Gastrocnemius medialis (tissue), 4 donors: ENCODE data around the gene IFI6.

Source experiments
- CTCF ChIP-seq, 5 experiments: fragments of 450-650 bp in 3 of 5; fragments of 200-600 bp in 2 of 5; sonication (generic) in 2 of 5; IDR thresholded peaks in 4 of 5; conservative IDR thresholded peaks in 1 of 5; 1 replicate in 4 of 5; 2 replicates in 1 of 5; pipeline ENCODE4 v1.5.1; 2016 to 2019; ENCODE audit warnings: antibody characterized with exemption in 5 of 5, mild to moderate bottlenecking in 3 of 5, moderate library complexity in 3 of 5
- POLR2A ChIP-seq, 2 donors: fragments of 450-650 bp; IDR thresholded peaks; one replicate each; pipeline ENCODE4 v1.6.1; 2017; ENCODE audit warnings: antibody characterized with exemption in 2 of 2, mild to moderate bottlenecking in 2 of 2, moderate library complexity in 2 of 2

- TF ChIP-seq POLR2A (IDR thresholded peaks at IDR 0.05) (peak; percentile 9 to 39), CTCF (IDR thresholded peaks at IDR 0.05 in 4 of 5, conservative IDR thresholded peaks at IDR 0.05 in 1 of 5) (no peak)
Measured at GRCh38 chr1:27630859-27631491, 41.0 kb downstream of the IFI6 start.
